K562 (cell line): Measurements from ENCODE around the gene TBP. TPM values are rescaled to one million over a fixed set of nuclear protein-coding genes. Genes with fewer than 3 reads are reported as not detected.
A peak's percentile ranks its signal among the peaks of the same experiment; 100 is the strongest.

Source experiments
- BRCA1 ChIP-seq, 2 experiments: fragments of 450-650 bp in 1 of 2; sonication (generic) in 1 of 2; formaldehyde crosslinking in 1 of 2; IDR thresholded peaks; 2 replicates each; pipeline versions ENCODE4 v1.5.0 to v1.6.1; 2017 to 2020; ENCODE audit warnings: mild to moderate bottlenecking in 1 of 2, missing genetic modification reagents in 1 of 2
- KAT2B ChIP-seq: IDR thresholded peaks from one replicate; pipeline ENCODE4 v1.6.1; 2012; ENCODE audit warnings: low read depth, mild to moderate bottlenecking, control low read depth, inconsistent platforms, low read length, moderate library complexity
- MIER1 ChIP-seq: fragments of 450-650 bp; IDR thresholded peaks from 2 replicates; pipeline ENCODE4 v1.6.1; 2016; ENCODE audit warnings: antibody characterized with exemption, mild to moderate bottlenecking, low read depth
- POLR2B ChIP-seq: fragments of 450-650 bp; IDR thresholded peaks from 2 replicates; pipeline ENCODE4 v1.6.1; 2018; ENCODE audit warnings: low read depth; ENCODE audit not compliant: partially characterized antibody
- POLR2G ChIP-seq: fragments of 200-400 bp; formaldehyde crosslinking; IDR thresholded peaks from 2 replicates; pipeline ENCODE4 v1.6.1; 2017; ENCODE audit warnings: low read depth, mild to moderate bottlenecking, antibody characterized with exemption, low read length, moderate library complexity
- RBM17 ChIP-seq: fragments of 200-400 bp; formaldehyde crosslinking; IDR thresholded peaks from 2 replicates; pipeline ENCODE4 v1.6.1; 2017; ENCODE audit warnings: low read depth, mild to moderate bottlenecking, low read length, borderline replicate concordance
- SRSF3 ChIP-seq: fragments of 200-400 bp; formaldehyde crosslinking; IDR thresholded peaks from 2 replicates; pipeline ENCODE4 v1.6.1; 2016; ENCODE audit warnings: mild to moderate bottlenecking, low read length, moderate library complexity; ENCODE audit not compliant: insufficient read depth
- ZBTB1 ChIP-seq: sonication (generic); formaldehyde crosslinking; IDR thresholded peaks from 2 replicates; pipeline ENCODE4 v1.8.1; 2023; ENCODE audit warnings: missing genetic modification reagents, low read depth, mild to moderate bottlenecking, borderline replicate concordance
- ZFP36 ChIP-seq: fragments of 150-350 bp; IDR thresholded peaks from 2 replicates; pipeline ENCODE4 v1.6.1; 2018; ENCODE audit warnings: low read length, low read depth; ENCODE audit not compliant: partially characterized antibody
- ZNF175 ChIP-seq: fragments of 200-800 bp; sonication (Bioruptor generic); IDR thresholded peaks from 2 replicates; pipeline ENCODE4 v1.6.1; 2016; ENCODE audit warnings: low read depth, mild to moderate bottlenecking, missing genetic modification characterization, missing compliant biosample characterization
- ZNF224 ChIP-seq: sonication (generic); formaldehyde crosslinking; IDR thresholded peaks from 2 replicates; pipeline ENCODE4 v1.8.0; 2022; ENCODE audit warnings: mild to moderate bottlenecking, missing genetic modification reagents
- ZNF253 ChIP-seq: fragments of 250-450 bp; sonication (Bioruptor Pico); conservative IDR thresholded peaks from 2 replicates; pipeline ENCODE4 v1.6.1; 2021; ENCODE audit warnings: mild to moderate bottlenecking
- ZNF766 ChIP-seq: fragments of 200-800 bp; sonication (Bioruptor generic); conservative IDR thresholded peaks from 2 replicates; pipeline ENCODE4 v1.6.1; 2016; ENCODE audit warnings: missing genetic modification characterization, missing compliant biosample characterization
- polyA plus RNA-seq, 8 experiments: library from polyadenylated mRNA; depleted of rRNA in 4 of 8; stranded (reverse) in 5 of 8; unstranded in 3 of 8; fragments of >200 nt; fragmentation: Nextera tagmentation in 2 of 8; fragmentation: Illumina TruSeq in 1 of 8; extraction: Ambion mirVana in 2 of 8; extraction: Trizol in 1 of 8; gene quantifications; 2 replicates each; pipeline versions ENCODE4 v1.2.1 to v1.2.3, GENCODE V29; 2011 to 2014; ENCODE audit warnings: inconsistent platforms in 1 of 8, missing spikeins in 1 of 8
- total RNA-seq, 7 experiments: library from RNA; depleted of rRNA in 6 of 7; stranded (reverse); fragments of >200 nt in 6 of 7; fragmentation: Illumina TruSeq in 2 of 7; extraction: Trizol in 2 of 7; gene quantifications; 2 replicates each; pipeline versions ENCODE4 v1.2.1 to v1.2.3, GENCODE V29; 2011 to 2021; ENCODE audit warnings: low replicate concordance in 1 of 7
- TF ChIP-seq, protein P1 (sequence below): fragments of 450-650 bp; IDR thresholded peaks from 2 replicates; pipeline ENCODE4 v1.6.1; 2017; ENCODE audit warnings: antibody characterized with exemption, mild to moderate bottlenecking

The TBP gene
- total and polyA plus RNA-seq, 9 of the 15 experiments (the other 6 are each of a cell fraction or from before 2014, with no cell fraction given): 28.5 to 86.1 (median 39.5) TPM

DNA sequence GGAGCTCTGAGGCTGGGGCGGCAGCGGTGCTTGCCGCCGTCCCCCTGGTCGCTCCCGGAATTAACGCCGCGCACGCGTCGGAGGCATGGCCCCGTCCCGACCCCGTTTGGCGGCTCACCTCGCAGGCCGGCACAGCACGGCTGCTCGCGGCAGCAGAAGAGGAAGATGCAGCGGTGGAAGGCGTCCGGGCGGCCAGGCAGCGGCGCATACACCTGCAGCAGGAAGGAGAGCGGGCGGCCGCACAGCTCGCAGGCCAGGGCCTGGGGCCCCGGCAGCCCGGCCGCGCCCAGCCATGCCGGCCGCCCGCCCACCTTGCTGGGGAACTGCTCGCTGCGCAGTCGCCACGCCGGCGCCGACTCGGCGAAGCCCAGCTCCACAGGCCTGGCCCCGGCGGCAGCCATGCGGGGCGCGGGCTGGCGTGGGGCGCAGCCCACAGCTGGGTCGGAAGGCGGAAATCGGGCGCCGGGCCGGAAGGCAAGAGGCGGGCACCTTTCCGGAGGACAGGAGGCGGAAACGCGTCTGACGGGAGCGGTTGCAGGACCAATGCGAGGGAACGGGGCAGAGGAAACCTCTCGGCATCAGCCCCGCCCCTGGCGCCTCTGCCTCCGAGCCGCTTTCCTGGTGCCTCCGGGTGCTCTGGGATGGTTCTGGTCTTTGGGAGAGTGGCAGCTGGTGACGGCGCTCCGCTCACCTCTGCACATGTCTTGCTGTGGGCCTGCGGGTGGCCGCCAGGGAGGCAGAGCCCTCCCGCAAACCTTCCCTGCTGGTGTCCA lies 30.2 kb downstream of the TBP start, which contains the start of gene PDCD2 (continued):
- TF ChIP-seq RBM17 (no peak), KAT2B (no peak), POLR2B (peak; percentile 84), MIER1 (no peak), ZFP36 (peak; percentile 74), POLR2G (peak; percentile 99), ZNF224 (peak; percentile 83; the same call in 1 of the 2 replicates), ZNF253 (CRISPR knock-in tag) (no peak), SRSF3 (no peak), ZNF175 (no peak), ZNF766 (CRISPR knock-in tag) (peak; percentile 100), ZBTB1 (CRISPR knock-in tag) (peak; percentile 89; the same call in 1 of the 2 replicates), BRCA1 (IDR thresholded peaks at IDR 0.05) (no peak), BRCA1 (CRISPR knock-in tag; IDR thresholded peaks at IDR 0.05) (0 out of 2 replicates have a peak, but pooled peaks have one; percentile 64)
- TF ChIP-seq, protein P1, sequence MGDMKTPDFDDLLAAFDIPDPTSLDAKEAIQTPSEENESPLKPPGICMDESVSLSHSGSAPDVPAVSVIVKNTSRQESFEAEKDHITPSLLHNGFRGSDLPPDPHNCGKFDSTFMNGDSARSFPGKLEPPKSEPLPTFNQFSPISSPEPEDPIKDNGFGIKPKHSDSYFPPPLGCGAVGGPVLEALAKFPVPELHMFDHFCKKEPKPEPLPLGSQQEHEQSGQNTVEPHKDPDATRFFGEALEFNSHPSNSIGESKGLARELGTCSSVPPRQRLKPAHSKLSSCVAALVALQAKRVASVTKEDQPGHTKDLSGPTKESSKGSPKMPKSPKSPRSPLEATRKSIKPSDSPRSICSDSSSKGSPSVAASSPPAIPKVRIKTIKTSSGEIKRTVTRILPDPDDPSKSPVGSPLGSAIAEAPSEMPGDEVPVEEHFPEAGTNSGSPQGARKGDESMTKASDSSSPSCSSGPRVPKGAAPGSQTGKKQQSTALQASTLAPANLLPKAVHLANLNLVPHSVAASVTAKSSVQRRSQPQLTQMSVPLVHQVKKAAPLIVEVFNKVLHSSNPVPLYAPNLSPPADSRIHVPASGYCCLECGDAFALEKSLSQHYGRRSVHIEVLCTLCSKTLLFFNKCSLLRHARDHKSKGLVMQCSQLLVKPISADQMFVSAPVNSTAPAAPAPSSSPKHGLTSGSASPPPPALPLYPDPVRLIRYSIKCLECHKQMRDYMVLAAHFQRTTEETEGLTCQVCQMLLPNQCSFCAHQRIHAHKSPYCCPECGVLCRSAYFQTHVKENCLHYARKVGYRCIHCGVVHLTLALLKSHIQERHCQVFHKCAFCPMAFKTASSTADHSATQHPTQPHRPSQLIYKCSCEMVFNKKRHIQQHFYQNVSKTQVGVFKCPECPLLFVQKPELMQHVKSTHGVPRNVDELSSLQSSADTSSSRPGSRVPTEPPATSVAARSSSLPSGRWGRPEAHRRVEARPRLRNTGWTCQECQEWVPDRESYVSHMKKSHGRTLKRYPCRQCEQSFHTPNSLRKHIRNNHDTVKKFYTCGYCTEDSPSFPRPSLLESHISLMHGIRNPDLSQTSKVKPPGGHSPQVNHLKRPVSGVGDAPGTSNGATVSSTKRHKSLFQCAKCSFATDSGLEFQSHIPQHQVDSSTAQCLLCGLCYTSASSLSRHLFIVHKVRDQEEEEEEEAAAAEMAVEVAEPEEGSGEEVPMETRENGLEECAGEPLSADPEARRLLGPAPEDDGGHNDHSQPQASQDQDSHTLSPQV: peak; percentile 56; the same call in 1 of the 2 replicates
